ENCODE measurements around the gene STX8. TPM values are rescaled to one million over a fixed set of nuclear protein-coding genes. Genes with fewer than 3 reads are reported as not detected.

The STX8 gene
- total and polyA plus RNA-seq, 8 donors: 51.9 to 63.4 (median 56.5) TPM

DNA sequence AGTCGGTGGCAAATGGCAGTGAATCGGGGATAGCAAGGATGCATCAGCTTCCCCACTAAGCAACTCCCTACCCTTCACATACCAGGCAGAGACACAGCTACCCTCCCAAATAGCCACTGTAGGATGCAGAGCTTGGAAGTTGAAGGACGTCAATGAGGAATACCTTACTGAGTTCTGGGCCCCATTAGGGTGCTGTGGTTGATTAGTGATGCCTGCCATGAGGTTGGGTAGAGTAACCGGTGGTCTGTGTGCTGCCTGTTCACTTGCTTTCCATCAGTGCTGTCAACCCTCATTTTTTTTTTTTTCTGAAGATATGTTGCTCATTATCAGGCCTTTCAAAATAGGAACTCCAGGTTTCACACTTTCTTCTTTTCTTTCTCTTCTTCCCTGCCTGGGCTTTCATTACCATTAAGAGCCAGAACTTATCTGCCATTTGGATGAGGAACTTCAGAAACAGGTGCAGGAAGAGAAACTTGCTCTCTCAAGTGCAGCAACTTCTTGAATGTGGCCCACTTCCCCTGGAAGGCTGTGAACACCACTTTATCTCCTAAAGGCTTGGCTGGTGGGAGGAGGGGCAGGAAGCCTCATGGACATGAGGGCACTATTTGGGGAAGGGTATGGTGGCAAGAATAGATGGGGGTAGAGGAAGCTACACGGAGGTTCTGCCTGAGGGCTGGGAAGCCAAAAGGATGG lies 370.8 kb downstream of the STX8 start:
- Histone ChIP-seq H3K36me3 (no peaks in the 10 kb centered on the region), H3K27ac (no peak overlapping the region), H3K9me3 (no peaks in the 10 kb centered on the region), H3K4me1 (peaks cover 0 to 10% of the 10 kb centered on the region in 2 donors), H3K27me3 (peaks cover 0 to 17% of the 10 kb centered on the region in 2 donors), H3K4me3 (no peak overlapping the region)
- TF ChIP-seq, protein P1, sequence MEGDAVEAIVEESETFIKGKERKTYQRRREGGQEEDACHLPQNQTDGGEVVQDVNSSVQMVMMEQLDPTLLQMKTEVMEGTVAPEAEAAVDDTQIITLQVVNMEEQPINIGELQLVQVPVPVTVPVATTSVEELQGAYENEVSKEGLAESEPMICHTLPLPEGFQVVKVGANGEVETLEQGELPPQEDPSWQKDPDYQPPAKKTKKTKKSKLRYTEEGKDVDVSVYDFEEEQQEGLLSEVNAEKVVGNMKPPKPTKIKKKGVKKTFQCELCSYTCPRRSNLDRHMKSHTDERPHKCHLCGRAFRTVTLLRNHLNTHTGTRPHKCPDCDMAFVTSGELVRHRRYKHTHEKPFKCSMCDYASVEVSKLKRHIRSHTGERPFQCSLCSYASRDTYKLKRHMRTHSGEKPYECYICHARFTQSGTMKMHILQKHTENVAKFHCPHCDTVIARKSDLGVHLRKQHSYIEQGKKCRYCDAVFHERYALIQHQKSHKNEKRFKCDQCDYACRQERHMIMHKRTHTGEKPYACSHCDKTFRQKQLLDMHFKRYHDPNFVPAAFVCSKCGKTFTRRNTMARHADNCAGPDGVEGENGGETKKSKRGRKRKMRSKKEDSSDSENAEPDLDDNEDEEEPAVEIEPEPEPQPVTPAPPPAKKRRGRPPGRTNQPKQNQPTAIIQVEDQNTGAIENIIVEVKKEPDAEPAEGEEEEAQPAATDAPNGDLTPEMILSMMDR (IDR thresholded peaks at IDR 0.05): no peak
- no peak for DNase-seq
- intact Hi-C loops (cut with DNase I): no loop called here
- ATAC-seq: no peak

DNA sequence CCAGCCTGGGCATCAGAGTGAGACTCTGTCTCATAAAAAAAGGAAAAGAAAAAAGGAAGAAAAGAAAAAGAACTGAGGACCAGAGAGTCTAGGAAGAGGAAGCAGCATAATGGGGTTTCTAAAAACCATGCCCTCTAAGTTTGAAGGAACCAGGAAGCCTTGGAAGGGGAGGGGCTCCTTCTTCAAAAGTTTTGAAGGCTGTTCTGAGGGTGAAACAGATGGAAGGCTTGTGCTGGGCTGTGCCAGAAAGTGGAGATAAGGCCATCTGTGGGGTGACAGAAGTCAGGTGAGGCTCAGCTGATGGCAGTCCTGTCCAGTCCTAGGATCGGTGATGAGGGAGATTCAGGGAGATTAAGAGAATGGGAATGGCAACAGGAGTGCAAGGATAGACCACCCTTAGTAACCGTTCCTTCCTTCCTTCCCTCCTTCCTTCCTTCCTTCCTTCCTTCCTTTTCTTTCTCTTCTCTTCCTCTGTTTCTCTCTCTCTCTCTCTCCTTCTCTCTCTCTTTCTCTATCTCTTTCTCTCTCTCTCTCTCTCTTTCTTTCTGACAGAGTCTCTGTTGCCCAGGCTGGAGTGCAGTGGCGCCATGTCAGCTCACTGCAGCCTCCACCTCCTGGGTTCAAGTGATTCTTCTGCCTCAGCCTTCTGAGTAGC lies 371.7 kb downstream of the STX8 start:
- no peak overlapping the region for H3K27ac ChIP-seq
- no peaks in the 10 kb centered on the region for H3K36me3 ChIP-seq
- TF ChIP-seq, protein P1 (IDR thresholded peaks at IDR 0.05): no peak
- DNase-seq (no peak), ATAC-seq (no peak)
- peaks cover 0 to 17% of the 10 kb centered on the region in 2 donors for H3K27me3 ChIP-seq
- H3K9me3 ChIP-seq: no peaks in the 10 kb centered on the region
- intact Hi-C loops (cut with DNase I): no loop called here
- no peak overlapping the region for H3K4me3 ChIP-seq
- H3K4me1 ChIP-seq: peaks cover 0 to 10% of the 10 kb centered on the region in 2 donors

DNA sequence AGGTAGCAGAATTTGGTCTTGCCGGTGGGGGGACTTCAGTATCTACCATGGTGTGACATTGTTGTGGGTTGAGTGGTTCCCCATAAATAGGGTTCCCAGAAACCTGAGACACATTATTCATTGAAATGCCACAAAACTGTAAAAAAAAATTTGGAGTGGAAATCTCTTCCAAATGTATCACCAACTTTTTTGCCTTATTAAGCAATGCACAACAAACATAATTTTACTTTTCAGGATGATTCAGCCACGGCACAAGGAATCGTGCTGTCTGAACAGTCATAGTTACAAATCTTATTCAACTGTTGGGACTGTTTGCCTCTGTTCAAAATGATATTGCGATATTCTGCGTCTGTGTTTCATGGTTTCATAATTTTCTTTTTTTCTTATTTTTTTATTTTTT lies 373.1 kb downstream of the STX8 start:
- no peak for ATAC-seq
- peaks cover 0 to 10% of the 10 kb centered on the region in 2 donors for H3K4me1 ChIP-seq
- H3K27ac ChIP-seq: no peak overlapping the region
- H3K4me3 ChIP-seq: no peak overlapping the region
- DNase-seq: no peak
- H3K36me3 ChIP-seq: no peaks in the 10 kb centered on the region
- H3K9me3 ChIP-seq: no peaks in the 10 kb centered on the region
- peaks cover 0 to 17% of the 10 kb centered on the region in 2 donors for H3K27me3 ChIP-seq
- intact Hi-C loops (cut with DNase I): no loop called here
- TF ChIP-seq, protein P1 (IDR thresholded peaks at IDR 0.05): no peak

DNA sequence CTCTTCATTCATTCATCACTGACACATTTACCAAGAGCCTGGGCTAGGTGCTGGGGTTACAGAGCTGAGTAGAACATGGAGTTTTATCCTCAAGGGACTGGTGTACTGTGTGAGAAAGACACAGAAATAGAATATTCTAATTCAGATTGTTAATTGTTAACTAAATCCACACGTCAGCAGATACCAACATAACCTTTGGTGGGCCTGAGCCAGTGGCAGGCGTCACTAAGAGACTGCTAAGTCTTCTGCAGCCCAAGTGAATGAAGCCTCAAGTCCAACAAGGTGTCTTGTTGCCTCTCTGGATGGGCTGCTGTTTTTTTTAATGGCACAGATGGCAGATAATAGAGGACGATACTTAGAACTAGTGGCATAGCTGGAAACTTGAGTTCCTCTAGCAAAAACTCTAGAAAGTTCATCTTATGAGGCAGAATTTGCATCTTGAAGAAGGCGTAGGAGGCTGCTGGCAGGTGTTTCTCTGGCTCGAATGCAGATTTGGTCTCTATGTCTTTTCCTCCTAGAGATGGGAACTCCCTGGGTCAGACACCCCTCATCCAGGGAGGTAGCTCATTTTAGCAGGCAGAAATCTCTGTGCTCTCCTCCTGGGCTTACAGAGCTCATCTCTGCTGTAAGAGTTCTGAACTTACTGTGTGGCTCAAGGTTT lies 374.8 kb downstream of the STX8 start:
- Histone ChIP-seq H3K4me1 (no peaks in the 10 kb centered on the region), H3K27ac (no peak overlapping the region), H3K27me3 (peaks cover 0 to 8% of the 10 kb centered on the region in 2 donors), H3K36me3 (no peaks in the 10 kb centered on the region), H3K4me3 (no peak overlapping the region), H3K9me3 (no peaks in the 10 kb centered on the region)
- ATAC-seq (no peak), DNase-seq (no peak)
- intact Hi-C loops (cut with DNase I): no loop called here
- TF ChIP-seq, protein P1 (IDR thresholded peaks at IDR 0.05): no peak

Other genes starting within 250 kb of the STX8 start
- gene CFAP52, start 822 bp upstream of the STX8 start, total RNA-seq: 1 to 10 TPM in 1 of 2 donors, not detected in 1; 6.4 TPM
- gene CFAP52, start 822 bp upstream of the STX8 start, polyA plus RNA-seq (ENCODE audit: insufficient read length in 6 of 6): 10 to 100 TPM in 1 of 6 donors, 1 to 10 TPM in 5; 1.6 to 10.8 (median 5.2) TPM
- 1 to 10 TPM; 4.9 to 6.2 TPM for gene USP43, start 69.7 kb upstream of the STX8 start, total RNA-seq
- 1 to 10 TPM; 2.9 to 4.8 (median 3.8) TPM for gene USP43, start 69.7 kb upstream of the STX8 start, polyA plus RNA-seq (ENCODE audit: insufficient read length in 6 of 6)
- gene DHRS7C, start 215.8 kb upstream of the STX8 start, total RNA-seq: not detected
- under 1 TPM in 1 of 6 donors, not detected in 5; 0.13 TPM for gene DHRS7C, start 215.8 kb upstream of the STX8 start, polyA plus RNA-seq (ENCODE audit: insufficient read length in 6 of 6)
- gene GSG1L2, start 246.3 kb upstream of the STX8 start, total RNA-seq: not detected
- not detected for gene GSG1L2, start 246.3 kb upstream of the STX8 start, polyA plus RNA-seq (ENCODE audit: insufficient read length in 6 of 6)

All from left lung (tissue), 10 donors.